Sigmoid colon (tissue), 7 donors: ENCODE measurements around the gene PMM2. TPM values are rescaled to one million over a fixed set of nuclear protein-coding genes. Genes with fewer than 3 reads are reported as not detected.
A peak's percentile ranks its signal among the peaks of the same experiment; 100 is the strongest.
"Not testable (repeated sequence)": the region's sequence is repeated elsewhere in the genome, so short reads cannot be mapped to it uniquely, and the experiment has no call there.

Experiments
- DNase-seq: peaks from one replicate; pipeline ENCODE4 v3.0.0-alpha.2; 2019
- H3K27ac ChIP-seq, 4 donors: fragments of 200-600 bp; sonication (generic); one replicate each; pipeline ENCODE4 v1.5.1; 2016 to 2019; ENCODE audit warnings: mild to moderate bottlenecking in 1 of 4
- H3K27me3 ChIP-seq, 3 donors: fragments of 200-600 bp; sonication (generic); one replicate each; pipeline ENCODE4 v1.5.1; 2019; ENCODE audit warnings: mild to moderate bottlenecking in 1 of 3
- H3K36me3 ChIP-seq, 4 donors: fragments of 200-600 bp; sonication (generic); one replicate each; pipeline ENCODE4 v1.5.1; 2016 to 2019
- H3K4me1 ChIP-seq, 4 donors: fragments of 200-600 bp; sonication (generic); one replicate each; pipeline ENCODE4 v1.5.1; 2017 to 2019
- H3K4me3 ChIP-seq, 4 donors: fragments of 200-600 bp; sonication (generic); one replicate each; pipeline ENCODE4 v1.5.1; 2017 to 2019; ENCODE audit warnings: mild to moderate bottlenecking in 2 of 4, moderate library complexity in 1 of 4
- H3K9me3 ChIP-seq, 4 donors: fragments of 200-600 bp in 3 of 4; sonication (generic) in 3 of 4; one replicate each; pipeline versions ENCODE4 v1.5.1 to v1.6.1; 2013 to 2019
- EP300 ChIP-seq, 4 donors: sonication (generic); formaldehyde crosslinking; IDR thresholded peaks; one replicate each; pipeline ENCODE4 v1.6.1; 2017; ENCODE audit warnings: antibody characterized with exemption in 4 of 4
- POLR2A ChIP-seq, 2 donors: fragments of 450-650 bp; IDR thresholded peaks; one replicate each; pipeline ENCODE4 v1.6.1; 2016; ENCODE audit warnings: antibody characterized with exemption in 2 of 2, mild to moderate bottlenecking in 2 of 2, moderate library complexity in 2 of 2
- POLR2AphosphoS5 ChIP-seq, 4 donors: sonication (generic); formaldehyde crosslinking; IDR thresholded peaks; one replicate each; pipeline ENCODE4 v1.6.1; 2017; ENCODE audit warnings: antibody characterized with exemption in 4 of 4
- WGBS, 2 donors: extraction: QIAGEN DNeasy Blood & Tissue Kit; methylation state at CpG; one replicate each; pipeline ENCODE4 v1.1.7; 2013; 5-methylcytosine and 5-hydroxymethylcytosine counted together
- intact Hi-C: fragments of 100-400 bp; cut with DNase I; formaldehyde crosslinking; loops from one replicate; pipeline ENCODE4 v1.15.1; 2023
- polyA plus RNA-seq, 3 donors: library from polyadenylated mRNA; stranded (reverse); fragments of 200-250 nt; gene quantifications; one replicate each; pipeline ENCODE4 v1.2.3, GENCODE V29; 2013
- total RNA-seq, 4 donors: library from RNA; depleted of rRNA; stranded (reverse); fragments of >200 nt; gene quantifications; one replicate each; pipeline ENCODE4 v1.1.0, GENCODE V29; 2016
- TF ChIP-seq, protein P1 (sequence below), 4 experiments: fragments of 450-650 bp in 3 of 4; fragments of 200-600 bp in 1 of 4; IDR thresholded peaks; one replicate each; pipeline ENCODE4 v1.5.1; 2016 to 2019; ENCODE audit warnings: antibody characterized with exemption in 4 of 4, mild to moderate bottlenecking in 3 of 4, moderate library complexity in 2 of 4
- donor health status: healthy with polysubstance abuse.
- donor health status: Bipolar disorder and iron deficiency.
- donor health status: healthy.

The PMM2 gene
- total and polyA plus RNA-seq, 7 donors = 13.6 to 52.4 (median 22.1) TPM

DNA sequence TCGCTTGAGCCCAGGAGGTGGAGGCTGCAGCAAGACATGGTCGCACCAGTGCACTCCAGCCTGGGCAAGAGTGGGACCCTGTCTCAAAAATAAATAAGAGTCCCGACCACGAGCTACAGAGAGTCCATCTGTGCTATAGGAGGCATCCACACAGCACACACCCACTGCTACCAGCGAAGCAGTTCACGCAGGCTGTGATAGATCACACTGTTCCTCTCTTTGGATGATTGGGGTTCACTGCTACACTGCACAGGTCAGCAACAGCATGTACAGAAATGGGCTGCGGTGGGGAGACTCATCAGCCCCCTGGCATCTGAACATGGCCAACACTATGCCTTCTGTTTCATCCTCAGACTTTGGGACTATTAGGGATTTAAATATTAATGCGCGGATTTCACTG is 33.8 kb downstream of the PMM2 start:
- DNase-seq = no peak
- Histone ChIP-seq H3K36me3 (peaks cover 10 to 34% (median 16%) of the 10 kb centered on the region in 4 donors), H3K9me3 (no peaks in the 10 kb centered on the region), H3K4me1 (no peaks in the 10 kb centered on the region), H3K27me3 (no peaks in the 10 kb centered on the region), H3K27ac (no peak overlapping the region), H3K4me3 (no peak overlapping the region)
- WGBS, 2 donors = 92 to 96% methylated on average over 9 of the region's 9 CpGs
- TF ChIP-seq POLR2AphosphoS5 (IDR thresholded peaks at IDR 0.05) = no peak
- TF ChIP-seq, protein P1, sequence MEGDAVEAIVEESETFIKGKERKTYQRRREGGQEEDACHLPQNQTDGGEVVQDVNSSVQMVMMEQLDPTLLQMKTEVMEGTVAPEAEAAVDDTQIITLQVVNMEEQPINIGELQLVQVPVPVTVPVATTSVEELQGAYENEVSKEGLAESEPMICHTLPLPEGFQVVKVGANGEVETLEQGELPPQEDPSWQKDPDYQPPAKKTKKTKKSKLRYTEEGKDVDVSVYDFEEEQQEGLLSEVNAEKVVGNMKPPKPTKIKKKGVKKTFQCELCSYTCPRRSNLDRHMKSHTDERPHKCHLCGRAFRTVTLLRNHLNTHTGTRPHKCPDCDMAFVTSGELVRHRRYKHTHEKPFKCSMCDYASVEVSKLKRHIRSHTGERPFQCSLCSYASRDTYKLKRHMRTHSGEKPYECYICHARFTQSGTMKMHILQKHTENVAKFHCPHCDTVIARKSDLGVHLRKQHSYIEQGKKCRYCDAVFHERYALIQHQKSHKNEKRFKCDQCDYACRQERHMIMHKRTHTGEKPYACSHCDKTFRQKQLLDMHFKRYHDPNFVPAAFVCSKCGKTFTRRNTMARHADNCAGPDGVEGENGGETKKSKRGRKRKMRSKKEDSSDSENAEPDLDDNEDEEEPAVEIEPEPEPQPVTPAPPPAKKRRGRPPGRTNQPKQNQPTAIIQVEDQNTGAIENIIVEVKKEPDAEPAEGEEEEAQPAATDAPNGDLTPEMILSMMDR (IDR thresholded peaks at IDR 0.05) = no peak
- TF ChIP-seq EP300 (IDR thresholded peaks at IDR 0.05) = no peak
- no peak for TF ChIP-seq POLR2A (IDR thresholded peaks at IDR 0.05)
- intact Hi-C loops = no loop called here

DNA sequence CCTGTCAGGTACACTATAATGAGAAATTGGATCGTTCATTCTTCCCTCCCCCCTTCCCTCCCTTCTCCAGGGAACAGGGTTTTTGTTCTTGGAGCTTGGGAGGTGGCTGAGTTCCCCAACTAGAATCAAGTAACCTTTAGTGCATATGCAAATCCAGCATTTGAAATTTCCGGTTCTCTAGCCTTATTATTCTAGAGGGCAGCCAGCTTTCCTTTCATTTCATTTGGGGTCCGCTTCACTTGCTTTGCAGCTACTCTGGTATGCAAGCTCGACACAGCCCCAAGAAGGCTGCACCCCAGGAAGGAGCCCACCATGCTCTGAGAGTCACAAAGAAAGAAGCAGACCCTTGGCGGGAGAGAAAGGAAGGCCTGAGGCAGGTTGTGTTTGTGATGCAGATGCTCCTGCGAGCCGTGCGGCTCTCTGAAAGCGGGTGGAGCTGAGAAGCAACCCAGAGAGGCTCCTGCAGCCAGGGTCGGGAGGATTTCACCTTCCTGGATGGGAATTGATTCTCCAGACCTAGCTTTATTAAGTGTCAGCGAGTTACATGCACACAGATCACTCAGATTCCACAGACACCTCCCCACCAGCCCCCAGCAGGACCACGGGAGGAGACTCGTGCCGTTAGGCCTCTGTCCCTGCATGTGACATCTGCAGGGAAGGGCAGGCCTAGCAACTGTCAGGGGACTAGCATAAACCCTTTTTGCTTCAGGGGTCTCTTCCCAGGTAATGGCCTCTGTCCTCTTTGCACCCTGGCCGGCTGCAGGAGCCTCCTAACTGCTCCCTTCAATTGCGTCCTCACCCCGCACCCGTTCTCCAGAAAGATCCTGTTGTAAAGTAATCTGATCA is 34.5 kb downstream of the PMM2 start:
- intact Hi-C loops = no loop called here

DNA sequence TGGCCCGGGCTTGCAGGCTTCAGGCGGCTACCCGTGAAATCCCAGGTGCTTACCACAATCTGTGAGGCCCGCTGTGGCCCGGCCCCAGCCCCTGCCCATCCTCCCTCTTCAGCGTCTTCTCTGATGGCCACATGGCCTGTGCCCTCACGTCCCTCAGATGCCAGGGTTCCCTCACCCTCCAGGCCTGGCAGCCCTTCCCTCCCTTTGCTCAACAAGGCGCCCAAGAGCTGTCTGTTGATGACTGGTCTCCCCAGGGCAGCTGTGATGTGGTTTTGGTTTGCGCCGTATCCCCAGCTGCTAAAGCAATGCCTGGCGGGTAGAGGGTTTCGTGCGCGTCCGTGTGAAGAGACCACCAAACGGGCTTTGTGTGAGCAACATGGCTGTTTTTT is 35.1 kb downstream of the PMM2 start:
- H3K27ac ChIP-seq = no peak overlapping the region
- WGBS, 2 donors = 68 to 93% methylated on average over 16 of the region's 16 CpGs

More for the DNA sequence above, 34.5 kb downstream of the PMM2 start:
- no peaks in the 10 kb centered on the region for H3K27me3 ChIP-seq
- peaks cover 10 to 34% (median 16%) of the 10 kb centered on the region in 4 donors for H3K36me3 ChIP-seq
- no peaks in the 10 kb centered on the region for H3K4me1 ChIP-seq
- TF ChIP-seq POLR2A (IDR thresholded peaks at IDR 0.05) (no peak), EP300 (IDR thresholded peaks at IDR 0.05) (no peak), POLR2AphosphoS5 (IDR thresholded peaks at IDR 0.05) (no peak)
- TF ChIP-seq, protein P1 (IDR thresholded peaks at IDR 0.05) = no peak
- WGBS, 2 donors = 84 to 92% methylated on average over 18 of the region's 18 CpGs
- no peak for DNase-seq
- H3K9me3 ChIP-seq = no peaks in the 10 kb centered on the region
- no peak overlapping the region for H3K4me3 ChIP-seq
- no peak overlapping the region for H3K27ac ChIP-seq

DNA sequence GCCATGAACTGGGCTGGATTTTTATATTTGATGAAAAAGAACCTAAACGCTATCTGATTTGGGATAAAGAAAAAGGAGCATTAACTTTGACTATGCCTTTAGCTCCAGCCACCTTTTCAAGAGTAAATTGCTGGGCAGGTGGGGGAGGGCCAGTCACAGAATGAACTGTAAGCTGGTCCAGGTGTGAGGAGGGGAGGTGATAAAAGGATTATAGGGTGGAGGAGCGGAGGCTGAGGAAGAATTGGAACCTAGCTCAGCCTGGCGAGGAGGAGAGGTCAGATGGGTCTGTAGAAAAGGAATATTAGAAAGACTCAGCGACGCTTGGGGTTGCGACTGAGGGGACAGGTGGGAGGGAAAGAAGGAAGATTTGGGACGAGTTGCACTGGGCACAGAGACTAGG is 39.2 kb downstream of the PMM2 start:
- H3K27me3 ChIP-seq, H3K4me3 ChIP-seq, H3K9me3 ChIP-seq, H3K4me1 ChIP-seq, DNase-seq, H3K36me3 ChIP-seq, intact Hi-C loops, H3K27ac ChIP-seq: not testable (repeated sequence)
- WGBS, 2 donors = 95% methylated on average over 7 of the region's 7 CpGs

More for the DNA sequence above, 35.1 kb downstream of the PMM2 start:
- Histone ChIP-seq H3K36me3 (peaks cover 10 to 34% (median 16%) of the 10 kb centered on the region in 4 donors), H3K27me3 (no peaks in the 10 kb centered on the region), H3K4me3 (no peak overlapping the region), H3K9me3 (no peaks in the 10 kb centered on the region), H3K4me1 (no peaks in the 10 kb centered on the region)
- intact Hi-C loops = no loop called here
- TF ChIP-seq, protein P1 (IDR thresholded peaks at IDR 0.05) = no peak
- TF ChIP-seq POLR2A (IDR thresholded peaks at IDR 0.05) = no peak
- no peak for TF ChIP-seq EP300 (IDR thresholded peaks at IDR 0.05)
- TF ChIP-seq POLR2AphosphoS5 (IDR thresholded peaks at IDR 0.05) = no peak
- DNase-seq = no peak

DNA sequence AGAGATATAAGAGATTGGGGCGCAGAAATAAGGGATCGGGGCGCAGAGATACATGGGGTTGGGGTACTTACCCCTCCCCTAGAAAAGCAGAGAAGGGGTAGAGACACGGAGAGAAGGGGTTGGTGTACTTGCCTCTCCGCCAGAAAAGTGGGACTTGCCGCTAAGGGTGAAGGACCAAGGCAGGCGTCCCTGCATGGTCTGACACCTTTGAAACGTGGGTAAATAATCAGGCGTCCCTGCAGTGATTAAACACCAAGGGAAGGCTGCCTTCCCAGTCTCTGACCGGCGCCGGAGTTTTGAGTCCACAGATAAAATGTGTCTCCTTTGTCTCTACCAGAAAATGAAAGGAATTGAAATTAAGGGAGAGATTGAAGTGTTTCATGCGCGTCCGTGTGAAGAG is 40.0 kb downstream of the PMM2 start:
- H3K4me3 ChIP-seq, H3K9me3 ChIP-seq, intact Hi-C loops, H3K4me1 ChIP-seq, DNase-seq, H3K27ac ChIP-seq, H3K36me3 ChIP-seq, H3K27me3 ChIP-seq: not testable (repeated sequence)
- 92 to 95% methylated on average over 15 of the region's 15 CpGs for WGBS, 2 donors

DNA sequence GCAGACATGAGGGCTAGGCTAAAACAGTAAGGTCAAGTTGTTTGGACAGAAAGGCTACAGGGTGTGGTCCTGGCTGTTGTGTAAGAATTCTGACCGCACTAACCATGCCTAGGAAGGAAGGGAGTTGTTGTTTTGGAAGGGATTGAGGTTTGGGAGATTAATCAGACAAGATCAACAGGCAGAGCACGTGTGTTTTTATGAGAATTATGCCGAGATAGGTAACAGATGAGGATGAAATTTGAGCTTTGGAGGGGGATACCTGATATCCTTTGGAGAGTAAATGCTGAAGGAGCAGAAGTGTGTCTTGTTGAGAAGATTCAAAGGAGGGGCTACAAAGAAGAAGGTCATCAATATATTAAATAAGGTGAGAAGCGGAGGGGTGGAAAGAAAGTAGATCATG is 44.4 kb downstream of the PMM2 start:
- H3K36me3 ChIP-seq, H3K27me3 ChIP-seq, H3K4me1 ChIP-seq, H3K4me3 ChIP-seq, DNase-seq, H3K9me3 ChIP-seq, intact Hi-C loops: not testable (repeated sequence)
- WGBS, 2 donors = 46 to 75% methylated on average over 4 of the region's 4 CpGs
- peak overlapping the region in 1 of 4 donors; percentile 49 for H3K27ac ChIP-seq

DNA sequence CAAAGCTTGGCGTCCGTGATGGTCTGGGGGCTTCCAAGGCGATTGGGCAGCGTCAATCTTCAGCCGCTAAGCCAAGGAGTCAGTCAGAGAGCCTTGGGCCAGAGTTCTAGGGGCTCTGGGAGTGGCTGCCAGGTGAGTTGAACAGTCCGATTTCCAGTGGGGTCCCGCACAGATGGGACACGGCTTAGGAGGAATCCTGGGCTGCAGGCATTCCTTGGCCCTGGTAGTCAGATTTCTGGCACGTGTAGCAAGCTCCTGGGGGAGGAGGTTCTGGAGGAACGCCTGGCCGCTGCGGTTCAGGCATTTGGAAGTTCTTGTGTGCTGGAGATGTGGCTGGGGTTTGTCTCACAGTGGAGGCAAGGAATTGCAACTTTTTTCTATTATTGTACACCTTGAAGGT is 45.7 kb downstream of the PMM2 start:
- H3K27ac ChIP-seq, DNase-seq, H3K4me1 ChIP-seq, H3K36me3 ChIP-seq, H3K4me3 ChIP-seq, intact Hi-C loops, H3K9me3 ChIP-seq, H3K27me3 ChIP-seq: not testable (repeated sequence)
- WGBS, 2 donors = 81 to 94% methylated on average over 12 of the region's 12 CpGs
